Natural killer cell (primary cell): ENCODE measurements around the gene ATF7. TPM values are rescaled to one million over a fixed set of nuclear protein-coding genes. Genes with fewer than 3 reads are reported as not detected.

ENCODE experiments used
- ATAC-seq, 3 donors: fragments of 150-1000 bp in 2 of 3; fragments of 200-7000 bp in 1 of 3; cut with Tn5 transposase; 1 replicate in 1 of 3; 2 replicates in 2 of 3; pipeline ENCODE4 v1.10.0; 2021; ENCODE audit warnings: mild to moderate bottlenecking in 2 of 3, moderate library complexity in 2 of 3
- DNase-seq, 2 donors: peaks; one replicate each; pipeline versions ENCODE4 v3.0.0 to v3.0.0-alpha.2; 2013 to 2021; ENCODE audit warnings: mixed read lengths in 1 of 2
- H3K27ac ChIP-seq: one replicate; pipeline ENCODE4 v1.5.1; 2013; ENCODE audit warnings: mild to moderate bottlenecking, low read length
- H3K27me3 ChIP-seq: one replicate; pipeline ENCODE4 v1.6.1; 2013; ENCODE audit warnings: low read length; ENCODE audit not compliant: control insufficient read depth, insufficient read depth
- H3K36me3 ChIP-seq: one replicate; pipeline ENCODE4 v1.6.1; 2013; ENCODE audit warnings: low read length; ENCODE audit not compliant: control insufficient read depth, insufficient read depth
- H3K4me1 ChIP-seq: one replicate; pipeline ENCODE4 v1.6.1; 2013; ENCODE audit warnings: low read length; ENCODE audit not compliant: control insufficient read depth, insufficient read depth
- H3K4me3 ChIP-seq: one replicate; pipeline ENCODE4 v1.5.1; 2013; ENCODE audit warnings: low read length
- H3K9me3 ChIP-seq: one replicate; pipeline ENCODE4 v1.6.1; 2013; ENCODE audit warnings: low read length; ENCODE audit not compliant: control insufficient read depth, insufficient read depth
- H3K27ac Mint-ChIP-seq, 2 donors: one replicate each; pipeline ENCODE4 v1.8.0; 2022; ENCODE audit warnings: mild to moderate bottlenecking in 2 of 2, mixed read lengths in 2 of 2, moderate library complexity in 1 of 2
- H3K27me3 Mint-ChIP-seq, 2 donors: one replicate each; pipeline ENCODE4 v1.8.0; 2022; ENCODE audit warnings: low read depth in 2 of 2, mixed read lengths in 2 of 2
- H3K36me3 Mint-ChIP-seq: one replicate; pipeline ENCODE4 v1.8.0; 2022; ENCODE audit warnings: mixed read lengths
- H3K4me1 Mint-ChIP-seq, 2 donors: one replicate each; pipeline ENCODE4 v1.8.0; 2022; ENCODE audit warnings: mixed read lengths in 2 of 2
- H3K4me3 Mint-ChIP-seq: one replicate; pipeline ENCODE4 v1.8.0; 2022; ENCODE audit warnings: mild to moderate bottlenecking, moderate library complexity, mixed read lengths
- H3K9me3 Mint-ChIP-seq, 2 donors: one replicate each; pipeline ENCODE4 v1.8.0; 2022; ENCODE audit warnings: mixed read lengths in 2 of 2
- WGBS: methylation state at CpG from one replicate; pipeline ENCODE4 v1.1.7; 2013; ENCODE audit warnings: missing lambda C conversion rate; ENCODE audit not compliant: insufficient coverage; 5-methylcytosine and 5-hydroxymethylcytosine counted together
- intact Hi-C: fragments of 100-400 bp; cut with micrococcal nuclease; formaldehyde crosslinking; loops from one replicate; pipeline ENCODE4 v1.14.2; 2022
- total RNA-seq, 4 donors: library from RNA; stranded (reverse); fragments of 120-200 nt in 1 of 4; gene quantifications; one replicate each; pipeline versions ENCODE4 v1.2.3 to v1.2.4, GENCODE V29; 2013 to 2022
- TF ChIP-seq, protein P1 (sequence below): fragments of 200-600 bp; IDR thresholded peaks from one replicate; pipeline ENCODE4 v1.8.0; 2022; ENCODE audit warnings: antibody characterized with exemption

The ATF7 gene
- total RNA-seq, 3 donors from 2014 or later (not counting 1 experiment from before 2014, with no cell fraction given) = 32.3 to 42.3 (median 34.9) TPM

GRCh38 chr12:53603804-53604203 lies 22.4 kb downstream of the ATF7 start:
- no peaks in the 10 kb centered on the region for H3K36me3 Mint-ChIP-seq
- Histone ChIP-seq H3K9me3 (no peaks in the 10 kb centered on the region), H3K4me1 (no peaks in the 10 kb centered on the region), H3K4me3 (no peak overlapping the region), H3K27ac (no peak overlapping the region), H3K36me3 (peaks cover 14% of the 10 kb centered on the region), H3K27me3 (no peaks in the 10 kb centered on the region)
- intact Hi-C loops = no loop called here
- H3K9me3 Mint-ChIP-seq = no peaks in the 10 kb centered on the region
- H3K27ac Mint-ChIP-seq = peak overlapping the region; percentile 50 to 65
- TF ChIP-seq, protein P1, sequence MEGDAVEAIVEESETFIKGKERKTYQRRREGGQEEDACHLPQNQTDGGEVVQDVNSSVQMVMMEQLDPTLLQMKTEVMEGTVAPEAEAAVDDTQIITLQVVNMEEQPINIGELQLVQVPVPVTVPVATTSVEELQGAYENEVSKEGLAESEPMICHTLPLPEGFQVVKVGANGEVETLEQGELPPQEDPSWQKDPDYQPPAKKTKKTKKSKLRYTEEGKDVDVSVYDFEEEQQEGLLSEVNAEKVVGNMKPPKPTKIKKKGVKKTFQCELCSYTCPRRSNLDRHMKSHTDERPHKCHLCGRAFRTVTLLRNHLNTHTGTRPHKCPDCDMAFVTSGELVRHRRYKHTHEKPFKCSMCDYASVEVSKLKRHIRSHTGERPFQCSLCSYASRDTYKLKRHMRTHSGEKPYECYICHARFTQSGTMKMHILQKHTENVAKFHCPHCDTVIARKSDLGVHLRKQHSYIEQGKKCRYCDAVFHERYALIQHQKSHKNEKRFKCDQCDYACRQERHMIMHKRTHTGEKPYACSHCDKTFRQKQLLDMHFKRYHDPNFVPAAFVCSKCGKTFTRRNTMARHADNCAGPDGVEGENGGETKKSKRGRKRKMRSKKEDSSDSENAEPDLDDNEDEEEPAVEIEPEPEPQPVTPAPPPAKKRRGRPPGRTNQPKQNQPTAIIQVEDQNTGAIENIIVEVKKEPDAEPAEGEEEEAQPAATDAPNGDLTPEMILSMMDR = no peak
- no peak overlapping the region for H3K4me3 Mint-ChIP-seq
- peaks cover 23 to 37% of the 10 kb centered on the region in 2 donors for H3K4me1 Mint-ChIP-seq
- ATAC-seq (no peak), DNase-seq (no peak)
- H3K27me3 Mint-ChIP-seq = no peaks in the 10 kb centered on the region

GRCh38 chr12:53603196-53603595 lies 23.0 kb downstream of the ATF7 start:
- Mint-ChIP-seq H3K4me1 (peaks cover 23 to 34% of the 10 kb centered on the region in 2 donors), H3K4me3 (no peak overlapping the region), H3K9me3 (no peaks in the 10 kb centered on the region), H3K27me3 (no peaks in the 10 kb centered on the region), H3K27ac (peak overlapping the region; percentile 50 to 65), H3K36me3 (no peaks in the 10 kb centered on the region)
- DNase-seq = no peak
- peaks cover 14% of the 10 kb centered on the region for H3K36me3 ChIP-seq
- no peaks in the 10 kb centered on the region for H3K9me3 ChIP-seq
- no peaks in the 10 kb centered on the region for H3K27me3 ChIP-seq
- H3K4me1 ChIP-seq = no peaks in the 10 kb centered on the region
- intact Hi-C loops = no loop called here
- no peak overlapping the region for H3K4me3 ChIP-seq
- ATAC-seq = no peak
- TF ChIP-seq, protein P1 = no peak
- H3K27ac ChIP-seq = no peak overlapping the region

- Histone ChIP-seq H3K36me3 (peaks cover 18% of the 10 kb centered on the region), H3K9me3 (no peaks in the 10 kb centered on the region), H3K4me3 (no peak overlapping the region), H3K27ac (no peak overlapping the region), H3K27me3 (no peaks in the 10 kb centered on the region), H3K4me1 (no peaks in the 10 kb centered on the region)
- Mint-ChIP-seq H3K27me3 (no peaks in the 10 kb centered on the region), H3K9me3 (no peaks in the 10 kb centered on the region), H3K4me1 (peaks cover 23 to 34% of the 10 kb centered on the region in 2 donors), H3K27ac (peak overlapping the region in 1 of 2 donors; percentile 65), H3K36me3 (no peaks in the 10 kb centered on the region), H3K4me3 (no peak overlapping the region)
- ATAC-seq = no peak
- TF ChIP-seq, protein P1 = no peak
- intact Hi-C loops = no loop called here
- DNase-seq = no peak
- 76% methylated on average over 7 of the region's 10 CpGs for WGBS
Measured at GRCh38 chr12:53602176-53602864, 23.9 kb downstream of the ATF7 start.

DNA sequence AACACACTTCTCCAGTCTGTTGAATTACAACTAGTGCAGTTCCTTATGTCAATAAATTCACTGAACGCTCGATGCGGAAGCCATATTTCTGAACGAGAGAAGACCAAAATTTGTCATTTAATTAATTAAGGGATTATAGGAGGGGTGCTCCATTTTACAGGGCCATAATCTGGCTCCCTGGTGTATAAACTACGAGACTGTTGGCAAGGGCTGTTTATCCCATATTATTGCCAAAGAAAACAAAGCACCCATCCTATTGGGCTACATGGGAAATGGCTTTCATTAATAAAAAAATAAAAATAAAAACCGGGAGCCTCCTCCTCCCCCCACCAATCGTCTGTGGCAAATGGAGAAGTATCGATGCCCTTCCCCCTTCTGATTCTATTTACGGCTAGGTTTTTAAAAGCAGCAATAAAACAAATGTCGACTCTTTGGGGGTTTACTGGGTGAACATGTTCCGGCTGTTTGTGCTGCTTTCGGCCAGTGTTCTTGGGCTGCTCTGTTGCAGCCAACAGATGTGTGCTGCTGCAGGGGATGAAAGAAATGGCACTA lies 24.8 kb downstream of the ATF7 start:
- H3K9me3 Mint-ChIP-seq = no peaks in the 10 kb centered on the region
- TF ChIP-seq, protein P1 = no peak
- H3K4me3 Mint-ChIP-seq = no peak overlapping the region
- Histone ChIP-seq H3K4me1 (no peaks in the 10 kb centered on the region), H3K27ac (no peak overlapping the region), H3K4me3 (no peak overlapping the region), H3K36me3 (peaks cover 20% of the 10 kb centered on the region), H3K27me3 (no peaks in the 10 kb centered on the region), H3K9me3 (no peaks in the 10 kb centered on the region)
- H3K36me3 Mint-ChIP-seq = no peaks in the 10 kb centered on the region
- WGBS = 46% methylated on average over 11 of the region's 12 CpGs
- H3K27me3 Mint-ChIP-seq = no peaks in the 10 kb centered on the region
- peaks cover 23 to 34% of the 10 kb centered on the region in 2 donors for H3K4me1 Mint-ChIP-seq
- DNase-seq = no peak
- intact Hi-C loops = no loop called here
- H3K27ac Mint-ChIP-seq = no peak overlapping the region
- no peak for ATAC-seq
